T47D (cell line): ENCODE results near the gene TMIGD1.
"Not testable (repeated sequence)": the region's sequence is repeated elsewhere in the genome, so short reads cannot be mapped to it uniquely, and the experiment has no call there.

Experiments used
- DNase-seq, 2 experiments: peaks; one replicate each; pipeline versions ENCODE4 v3.0.0 to v3.0.0-alpha.2; 2011 to 2012; ENCODE audit warnings: low read depth in 1 of 2, low spot score in 1 of 2
- JUND ChIP-seq: IDR thresholded peaks from 2 replicates; pipeline ENCODE4 v1.6.1; 2012; ENCODE audit warnings: low read depth
- in situ Hi-C: cut with HindIII; loops from 2 replicates; pipeline ENCODE4 v1.10.0; 2016; ENCODE audit warnings: low sequenced_read_pairs, low pct_unique_long_range_greater_than_20kb

The TMIGD1 gene

DNA sequence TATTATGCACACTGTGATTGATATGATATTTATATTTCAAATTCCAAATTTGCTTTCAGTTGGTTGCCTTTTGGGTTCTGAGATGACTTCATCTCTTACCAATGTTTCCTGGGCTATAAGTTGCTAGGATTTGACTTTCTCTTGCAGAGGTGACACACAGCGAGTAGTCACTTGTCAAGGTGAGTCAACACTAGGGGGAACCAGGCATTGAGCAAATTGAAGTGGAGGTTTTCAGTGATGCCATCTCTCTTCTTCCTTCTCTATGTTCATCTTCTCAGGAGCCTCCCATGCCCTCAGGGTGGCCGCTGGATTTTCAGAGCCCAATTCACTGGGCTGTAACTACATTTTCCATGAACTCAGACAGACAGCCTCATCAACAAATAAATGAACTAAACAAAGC, 38.9 kb upstream of the TMIGD1 start:
- no peak for TF ChIP-seq JUND
- in situ Hi-C loops = no loop called here
- peak in 1 of 2 experiments; percentile 67 for DNase-seq

DNA sequence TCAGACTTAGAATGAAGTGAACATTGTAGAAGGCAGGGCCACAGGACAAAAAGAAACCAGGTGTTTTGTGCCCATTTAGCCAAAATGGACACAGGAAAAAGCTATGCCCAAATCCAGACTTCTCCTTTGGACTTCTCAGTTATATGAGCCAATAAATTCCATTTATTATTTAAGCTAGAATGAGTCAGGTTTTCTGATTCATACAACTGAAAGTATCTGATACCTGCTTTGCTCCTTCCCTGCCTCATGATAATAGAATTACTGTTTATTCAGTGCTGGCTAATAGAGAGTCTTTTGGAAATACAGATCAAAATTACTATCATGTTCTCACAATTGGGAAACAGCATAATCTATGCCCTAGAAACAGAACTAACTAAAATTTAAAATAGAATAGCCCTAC, 36.1 kb upstream of the TMIGD1 start:
- no peak for DNase-seq
- in situ Hi-C loops = no loop called here
- no peak for TF ChIP-seq JUND

DNA sequence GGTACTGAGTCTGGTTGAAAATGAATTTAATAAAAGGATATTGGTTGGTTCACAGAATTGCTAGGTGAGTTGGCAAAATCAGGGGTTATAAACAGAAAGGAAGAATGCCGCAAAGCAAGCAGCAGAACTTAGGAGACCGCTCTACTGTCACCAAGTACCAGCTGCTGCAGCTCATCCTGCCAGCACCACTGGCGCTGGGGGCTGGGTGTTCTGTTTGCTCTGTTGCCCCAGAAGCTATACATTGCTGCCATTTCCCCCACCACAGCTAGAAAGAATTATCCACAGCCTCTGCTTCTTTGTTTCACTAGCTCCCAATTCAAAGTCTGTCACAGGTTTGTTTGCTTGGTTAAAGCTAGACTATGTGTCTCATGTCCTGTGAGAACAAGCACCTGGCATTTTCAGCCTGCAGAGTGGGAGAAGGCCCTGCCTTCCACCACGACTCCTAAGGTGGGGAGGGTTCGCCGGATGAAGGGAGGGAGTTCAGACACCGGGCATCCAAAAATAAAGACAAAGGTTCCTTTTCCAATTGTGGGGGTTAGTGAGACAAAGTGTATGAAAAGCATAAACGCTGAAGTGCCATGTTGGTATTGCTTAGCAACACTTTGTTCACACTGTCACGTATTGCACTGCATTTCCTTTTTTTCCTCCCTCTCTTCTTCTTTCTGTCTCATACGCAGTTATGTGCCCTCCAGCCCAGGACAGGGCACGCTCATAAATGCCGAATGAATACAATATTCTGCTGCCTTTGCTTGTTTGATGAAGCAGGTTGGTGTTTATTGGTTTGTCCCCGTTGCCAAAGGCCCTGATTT, 35.3 kb upstream of the TMIGD1 start:
- in situ Hi-C loops = no loop called here
- TF ChIP-seq JUND = no peak
- no peak for DNase-seq

DNA sequence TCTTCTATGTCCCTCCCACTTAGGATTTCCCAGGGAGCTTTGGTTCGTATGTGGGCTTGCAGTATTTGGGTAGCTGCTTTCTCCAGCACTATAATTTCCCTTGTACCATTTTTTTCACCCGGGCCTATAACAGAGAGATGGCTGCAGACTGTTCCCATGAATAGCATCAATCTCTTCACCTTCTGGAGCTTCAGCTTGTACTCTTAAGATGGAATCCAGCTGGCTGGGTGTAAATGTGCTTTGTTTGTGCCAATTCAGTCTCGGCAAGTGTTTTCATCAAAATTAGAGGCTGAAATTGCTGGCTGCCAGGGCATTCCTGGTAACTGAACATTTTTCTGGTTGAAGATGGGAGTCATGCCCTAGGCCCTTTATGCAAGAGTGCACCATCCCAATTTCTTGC, 32.7 kb upstream of the TMIGD1 start:
- in situ Hi-C loops = no loop called here
- DNase-seq = no peak
- TF ChIP-seq JUND = no peak

DNA sequence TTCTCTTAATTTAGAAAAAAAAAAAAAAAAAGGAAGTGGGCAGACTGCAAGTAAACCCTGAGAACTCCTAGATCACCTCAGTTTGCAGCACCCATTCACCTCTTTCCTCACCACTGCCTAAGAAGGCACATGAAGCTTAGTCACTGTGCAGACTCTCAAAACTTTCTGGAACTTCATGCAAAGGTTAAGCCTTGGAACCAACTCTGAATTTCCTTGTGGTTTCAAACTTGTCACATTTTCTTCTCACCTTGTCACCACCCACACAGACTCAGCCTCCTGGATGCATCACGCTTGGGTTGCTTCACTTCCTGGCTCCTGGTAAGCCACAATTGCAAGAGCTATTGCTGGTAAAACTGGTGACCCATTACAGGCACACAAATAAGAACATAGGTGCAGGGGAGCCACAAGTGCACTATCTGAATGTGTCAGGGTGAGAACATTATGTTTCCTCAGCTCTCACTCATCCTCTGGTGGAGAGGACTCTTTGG, 29.9 kb upstream of the TMIGD1 start:
- TF ChIP-seq JUND = no peak
- DNase-seq = no peak
- in situ Hi-C loops = no loop called here

GRCh38 chr17:30361766-30362279, 28.0 kb upstream of the TMIGD1 start:
- TF ChIP-seq JUND = no peak
- in situ Hi-C loops = no loop called here
- DNase-seq = no peak

GRCh38 chr17:30360086-30360808, 26.4 kb upstream of the TMIGD1 start:
- in situ Hi-C loops = no loop called here
- TF ChIP-seq JUND = no peak
- no peak for DNase-seq

DNA sequence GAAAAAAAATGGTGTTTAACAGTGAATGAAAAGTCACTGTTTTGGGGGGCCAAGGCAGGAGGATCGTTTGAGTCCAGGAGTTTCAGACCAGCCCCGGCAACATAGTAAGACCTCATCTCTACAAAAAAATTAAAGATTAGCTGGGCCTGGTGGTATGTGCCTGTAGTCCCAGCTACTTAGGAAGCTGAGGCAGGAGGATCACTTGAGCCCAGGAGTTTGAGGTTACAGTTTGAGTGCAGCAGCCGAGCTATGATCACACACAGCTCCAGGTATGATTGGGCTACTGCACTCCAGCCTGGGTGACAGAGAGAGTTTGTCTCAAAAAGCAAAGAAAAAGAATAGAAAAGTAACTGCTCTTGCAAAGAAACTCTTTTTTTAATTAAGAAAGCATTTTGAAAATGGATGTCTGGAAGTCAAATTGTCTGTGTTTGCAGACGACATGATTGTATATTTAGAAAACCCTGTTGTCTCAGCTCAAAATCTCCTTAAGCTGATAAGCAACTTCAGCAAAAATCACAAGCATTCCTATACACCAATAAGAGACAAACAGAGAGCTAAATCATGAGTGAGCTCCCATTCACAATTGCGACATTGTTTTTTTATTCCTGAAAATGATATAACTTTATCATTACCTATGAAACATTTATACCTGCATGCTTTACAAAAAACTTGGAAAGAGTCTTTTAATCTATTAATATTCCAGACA, 24.4 kb upstream of the TMIGD1 start:
- no peak for TF ChIP-seq JUND
- DNase-seq = no peak
- in situ Hi-C loops = no loop called here

DNA sequence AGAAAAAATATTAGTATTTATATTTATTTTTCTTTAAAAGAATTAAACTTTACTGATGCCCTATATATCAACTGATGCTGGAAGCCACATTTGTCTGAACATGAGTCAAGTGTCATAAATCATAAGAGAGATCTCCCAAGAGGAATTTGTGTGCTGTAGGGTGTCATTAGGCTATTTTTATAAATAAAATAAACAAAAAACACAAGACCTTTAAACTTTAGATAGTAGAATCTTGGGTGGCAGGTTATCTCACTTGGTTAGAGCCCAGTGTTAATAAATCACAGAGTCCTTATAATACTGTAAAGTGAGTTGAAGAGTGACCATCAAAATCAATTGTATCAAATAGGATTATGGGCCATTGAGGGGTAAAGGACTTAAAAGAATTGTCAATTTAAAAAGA, 23.6 kb upstream of the TMIGD1 start:
- no peak for TF ChIP-seq JUND
- in situ Hi-C loops = no loop called here
- DNase-seq = no peak

DNA sequence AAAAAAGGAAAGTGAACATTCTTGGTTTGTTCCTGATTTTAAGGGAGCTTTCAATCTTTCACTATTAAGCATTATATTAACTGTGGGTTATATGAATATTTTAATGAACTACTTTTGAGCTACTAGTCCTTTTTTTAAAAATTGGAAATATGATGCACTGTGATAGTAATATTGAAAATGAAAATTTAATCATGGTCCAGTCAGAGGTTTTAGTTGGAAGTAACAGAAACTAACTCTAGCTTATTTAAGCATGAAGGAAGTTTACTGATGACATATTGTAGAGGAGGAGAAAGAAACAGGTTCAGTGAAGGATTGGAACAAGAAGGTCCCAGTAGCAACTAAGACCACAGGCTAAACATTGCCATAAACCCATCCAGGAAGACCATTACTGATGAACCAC, 20.8 kb upstream of the TMIGD1 start:
- in situ Hi-C loops = no loop called here
- DNase-seq = no peak
- no peak for TF ChIP-seq JUND

- no peak for TF ChIP-seq JUND
- no peak for DNase-seq
- in situ Hi-C loops = no loop called here
These were observed 18.5 kb upstream of the TMIGD1 start for GRCh38 chr17:30352240-30352814.

DNA sequence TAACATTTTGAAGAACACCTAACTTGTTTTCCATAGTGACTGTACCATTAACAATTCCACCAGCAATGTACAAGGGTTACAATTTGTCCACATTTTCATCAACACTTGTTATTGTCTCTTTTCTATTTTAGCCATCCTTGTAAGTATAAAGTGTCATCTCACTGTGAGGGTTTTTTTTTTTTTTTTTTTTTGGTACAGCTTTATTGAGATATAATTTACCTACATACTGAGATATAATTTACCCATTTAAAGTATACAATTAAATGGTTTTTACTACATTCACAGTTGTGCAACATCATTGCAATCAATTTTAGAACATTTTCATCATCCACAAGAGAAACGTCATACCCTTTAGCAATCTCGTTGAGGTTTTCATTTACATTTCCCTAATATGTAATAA, 17.9 kb upstream of the TMIGD1 start:
- no peak for DNase-seq
- in situ Hi-C loops = no loop called here
- no peak for TF ChIP-seq JUND

- in situ Hi-C loops, DNase-seq: not testable (repeated sequence)
These were observed 17.4 kb upstream of the TMIGD1 start for GRCh38 chr17:30351263-30351662.
